GM18870 (cell line): ENCODE measurements around the gene EGFL8.

Source experiments
- ATAC-seq: cut with Tn5 transposase; IDR thresholded peaks from one replicate; pipeline ENCODE4 v1.9.1; 2021; ENCODE audit warnings: moderate library complexity; ENCODE audit not compliant: unreplicated experiment

Gene EGFL8

DNA sequence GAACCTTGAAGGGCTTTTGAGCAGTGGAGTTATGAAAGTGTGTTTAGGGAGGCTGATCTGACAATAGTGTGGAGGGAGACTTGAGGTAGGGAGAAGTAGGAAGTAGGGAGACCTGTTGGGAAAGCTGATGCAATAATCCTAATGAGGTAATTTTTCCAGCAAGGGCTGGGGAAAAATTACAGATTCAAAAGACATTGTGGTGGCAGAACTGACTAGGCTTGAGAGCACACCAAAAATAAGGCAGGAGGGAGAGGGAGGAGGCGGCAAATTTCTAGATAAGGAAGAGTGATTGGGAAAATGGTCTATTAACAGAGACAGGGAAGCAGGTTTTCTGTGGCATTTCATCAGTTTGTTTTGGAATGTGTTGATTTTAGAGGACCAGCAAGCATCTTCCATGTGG is 18.1 kb upstream of the EGFL8 start:
- no peak for ATAC-seq

DNA sequence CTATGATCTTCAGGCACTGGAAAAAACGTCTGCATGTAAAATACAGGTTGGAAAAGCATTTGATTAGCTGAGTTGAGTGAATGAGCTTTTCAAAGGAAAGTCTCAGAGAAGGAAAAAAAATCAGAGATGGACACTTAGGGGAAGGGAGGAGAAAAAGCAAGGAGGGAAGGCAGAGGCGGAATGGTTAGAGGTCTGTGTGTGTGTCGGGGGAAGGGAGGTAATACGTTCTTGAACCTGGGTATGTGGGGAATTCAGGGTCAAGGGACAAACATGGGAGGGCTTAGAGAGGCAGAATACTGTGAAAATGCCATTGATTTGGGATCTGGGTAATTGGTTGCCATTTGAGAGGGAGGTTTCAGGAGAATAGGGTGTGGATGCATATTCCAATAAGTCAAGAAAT is 17.7 kb upstream of the EGFL8 start:
- no peak for ATAC-seq

DNA sequence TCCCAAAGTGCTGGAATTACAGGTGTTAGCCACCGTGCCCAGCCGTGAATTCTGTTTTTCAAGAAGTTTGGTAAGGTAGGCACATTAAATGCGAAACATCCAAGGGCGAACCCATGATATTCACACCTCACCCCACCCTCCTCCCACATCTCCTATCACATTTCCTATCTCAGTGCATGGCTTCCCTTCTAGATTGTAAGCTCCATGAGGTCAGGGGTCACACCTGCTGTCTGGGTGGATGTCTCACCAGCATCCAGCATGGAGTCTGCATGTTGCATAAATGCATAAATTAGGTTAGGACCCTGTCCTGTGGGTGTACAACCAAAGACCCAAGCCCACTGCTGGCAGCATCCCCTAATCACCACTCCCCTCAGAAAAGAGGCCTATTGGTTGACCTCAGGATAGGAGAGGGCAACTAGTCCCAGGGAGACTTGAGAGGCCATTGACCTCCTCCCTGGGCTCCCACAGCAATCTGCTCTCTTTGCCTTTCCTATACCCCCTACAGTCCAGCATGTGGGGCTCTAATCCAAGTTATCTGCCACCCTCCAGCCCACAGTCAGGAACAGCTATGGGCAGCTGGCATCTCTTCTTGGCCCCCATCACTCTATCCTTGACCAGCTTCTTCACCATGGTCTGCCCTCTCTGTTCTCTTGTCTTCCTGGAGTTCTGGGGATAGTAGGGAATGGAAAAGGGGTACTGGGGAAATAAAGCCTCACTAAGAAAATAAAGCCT is 16.8 kb upstream of the EGFL8 start:
- ATAC-seq, result no peak

DNA sequence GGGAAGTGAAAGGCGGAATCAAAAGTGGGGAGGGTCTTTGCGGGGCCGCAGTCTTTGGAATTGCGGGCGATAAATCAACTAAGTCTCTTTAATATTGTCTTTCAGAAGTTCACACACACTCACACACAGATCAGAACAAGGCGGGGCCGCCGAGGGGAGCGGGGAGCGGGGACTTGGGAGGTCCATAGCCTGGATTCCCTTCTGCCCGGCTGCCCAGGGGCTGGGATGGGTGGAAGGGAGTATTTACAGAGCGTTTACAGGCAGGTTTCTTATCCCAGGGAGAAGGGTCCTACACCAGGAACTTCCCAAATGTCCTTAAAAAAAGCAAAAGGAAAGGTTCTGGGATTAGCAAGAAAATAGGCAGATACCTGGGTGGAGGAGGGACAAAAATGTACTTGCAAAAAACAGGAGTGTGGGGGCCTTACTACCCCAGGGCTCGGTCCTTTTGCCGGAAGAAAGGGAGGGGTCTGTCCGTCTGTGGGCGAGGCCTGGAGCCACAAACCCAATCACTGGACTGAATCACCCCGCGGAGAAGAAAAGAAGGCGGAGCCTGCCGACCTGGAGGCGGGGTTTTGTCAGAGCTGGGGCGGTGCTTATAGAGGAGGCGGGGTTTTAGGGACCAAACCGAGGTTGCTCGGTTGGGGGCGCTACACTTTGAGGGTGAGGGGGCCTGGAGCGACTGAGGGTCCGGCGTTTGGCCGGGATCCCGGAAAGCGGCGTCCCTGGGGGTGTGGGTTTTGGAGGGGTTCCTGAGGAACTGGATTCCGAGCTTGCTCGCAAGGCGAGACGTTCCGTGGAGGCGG is 15.9 kb upstream of the EGFL8 start:
- ATAC-seq, result no peak

DNA sequence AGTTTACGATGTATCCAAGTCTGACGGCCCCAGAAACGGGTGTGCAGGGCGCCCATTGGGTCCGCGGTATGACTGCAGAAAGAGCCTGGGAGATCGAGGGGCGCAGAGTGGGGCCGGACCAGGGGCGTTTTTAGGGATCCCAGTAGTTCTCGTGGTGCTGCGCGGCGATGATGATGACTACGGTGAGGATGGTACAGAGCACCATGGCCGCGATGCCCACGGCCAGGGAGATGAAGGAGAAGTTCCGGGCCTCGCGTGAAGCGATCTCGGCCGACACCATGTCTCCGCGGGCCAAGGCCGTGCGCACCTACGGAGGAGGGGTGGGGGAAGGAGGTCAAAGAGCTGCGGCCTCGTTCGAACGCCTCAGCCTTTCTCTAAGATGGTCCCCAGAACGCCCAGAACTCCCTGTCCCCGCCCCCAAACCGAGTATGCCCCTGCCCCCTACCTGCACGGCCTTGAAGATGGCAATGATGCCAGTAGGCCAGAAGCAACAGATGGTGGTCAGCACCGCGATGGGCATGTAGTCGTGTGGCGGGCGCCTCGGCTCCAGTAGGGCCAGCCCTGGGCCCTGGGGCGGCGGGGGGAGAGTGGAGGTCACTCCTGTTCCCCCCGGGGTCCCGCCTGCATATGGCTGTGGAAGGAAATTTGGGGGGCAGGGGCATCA is 15.2 kb upstream of the EGFL8 start:
- ATAC-seq, result no peak

DNA sequence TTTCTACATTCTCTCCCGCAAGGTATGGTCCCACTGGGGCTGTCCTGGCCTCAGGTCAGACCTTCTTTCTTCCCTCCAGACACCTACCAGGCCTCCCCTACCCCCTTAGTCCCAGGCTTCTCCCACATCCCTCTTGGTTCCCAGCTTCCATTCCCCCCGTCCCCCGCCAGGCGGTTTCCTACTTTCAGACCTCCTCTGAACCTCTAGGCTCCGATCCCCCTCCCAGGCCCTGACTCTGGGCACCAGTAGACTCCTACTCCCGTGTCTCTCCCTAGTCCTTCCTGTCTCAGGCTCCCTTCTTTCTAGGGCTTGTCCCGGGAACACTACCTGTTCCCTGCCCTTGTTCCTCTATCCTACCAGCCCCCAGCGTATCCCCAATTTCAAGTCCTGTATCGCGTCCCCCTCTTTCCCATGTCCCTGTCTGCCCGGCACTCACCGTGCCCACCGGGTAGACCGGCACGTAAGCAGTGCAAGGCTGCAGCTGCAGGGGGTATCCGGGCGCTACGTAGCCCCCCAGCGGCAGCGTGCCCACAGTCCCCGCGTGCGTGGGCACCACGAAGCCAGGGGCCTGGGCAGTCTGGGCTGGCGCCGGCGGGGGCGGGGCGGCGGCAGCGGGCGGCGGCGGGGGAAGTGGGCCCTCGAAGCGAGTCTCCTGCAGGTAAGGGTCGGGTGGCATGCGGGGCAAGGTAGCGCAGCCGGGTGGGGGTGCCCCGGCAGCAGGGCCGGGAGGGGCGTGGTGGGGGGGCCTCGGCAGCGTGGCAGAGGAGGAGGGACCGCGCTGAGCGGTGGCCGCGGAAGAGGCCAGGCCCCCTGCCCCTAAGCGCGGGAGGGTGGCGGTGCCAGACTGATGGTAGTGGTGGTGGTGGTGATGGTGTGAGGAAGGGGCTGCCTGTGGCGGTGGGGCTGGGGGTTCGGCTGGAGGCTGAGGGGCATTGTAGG is 14.2 kb upstream of the EGFL8 start:
- ATAC-seq, result no peak

DNA sequence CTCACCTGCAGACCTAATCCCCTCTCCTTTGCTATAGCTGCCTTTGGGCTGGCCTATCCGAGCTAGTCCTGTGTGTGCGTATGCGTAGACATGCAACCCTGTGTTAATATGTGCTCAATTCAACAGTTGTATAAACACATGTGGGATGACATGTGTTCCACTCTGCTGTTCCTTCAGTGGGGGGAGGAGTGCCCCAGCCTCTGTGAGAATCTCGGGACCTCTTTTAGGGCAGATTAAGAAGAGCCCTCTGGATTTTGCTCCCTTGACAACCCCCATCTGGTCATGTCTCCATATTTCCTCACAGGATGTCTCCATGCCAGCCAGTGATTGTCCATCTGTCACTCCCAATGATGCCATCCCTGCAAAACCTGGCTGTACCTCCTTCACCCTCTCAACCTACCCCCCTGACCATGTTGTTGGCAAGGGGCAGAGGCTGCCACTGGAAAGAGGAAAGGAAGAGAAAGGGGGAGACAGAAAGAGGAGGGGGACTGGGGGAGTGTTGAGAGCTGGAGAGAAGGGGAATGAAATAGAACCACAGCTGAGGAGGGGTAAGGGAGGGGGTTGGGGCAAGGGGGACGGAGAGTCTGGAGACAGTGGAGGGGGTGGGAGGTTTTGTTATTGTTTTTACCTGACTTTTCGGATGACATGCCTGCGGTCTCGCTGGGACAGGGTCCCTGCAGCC is 13.1 kb upstream of the EGFL8 start:
- ATAC-seq, result no peak

DNA sequence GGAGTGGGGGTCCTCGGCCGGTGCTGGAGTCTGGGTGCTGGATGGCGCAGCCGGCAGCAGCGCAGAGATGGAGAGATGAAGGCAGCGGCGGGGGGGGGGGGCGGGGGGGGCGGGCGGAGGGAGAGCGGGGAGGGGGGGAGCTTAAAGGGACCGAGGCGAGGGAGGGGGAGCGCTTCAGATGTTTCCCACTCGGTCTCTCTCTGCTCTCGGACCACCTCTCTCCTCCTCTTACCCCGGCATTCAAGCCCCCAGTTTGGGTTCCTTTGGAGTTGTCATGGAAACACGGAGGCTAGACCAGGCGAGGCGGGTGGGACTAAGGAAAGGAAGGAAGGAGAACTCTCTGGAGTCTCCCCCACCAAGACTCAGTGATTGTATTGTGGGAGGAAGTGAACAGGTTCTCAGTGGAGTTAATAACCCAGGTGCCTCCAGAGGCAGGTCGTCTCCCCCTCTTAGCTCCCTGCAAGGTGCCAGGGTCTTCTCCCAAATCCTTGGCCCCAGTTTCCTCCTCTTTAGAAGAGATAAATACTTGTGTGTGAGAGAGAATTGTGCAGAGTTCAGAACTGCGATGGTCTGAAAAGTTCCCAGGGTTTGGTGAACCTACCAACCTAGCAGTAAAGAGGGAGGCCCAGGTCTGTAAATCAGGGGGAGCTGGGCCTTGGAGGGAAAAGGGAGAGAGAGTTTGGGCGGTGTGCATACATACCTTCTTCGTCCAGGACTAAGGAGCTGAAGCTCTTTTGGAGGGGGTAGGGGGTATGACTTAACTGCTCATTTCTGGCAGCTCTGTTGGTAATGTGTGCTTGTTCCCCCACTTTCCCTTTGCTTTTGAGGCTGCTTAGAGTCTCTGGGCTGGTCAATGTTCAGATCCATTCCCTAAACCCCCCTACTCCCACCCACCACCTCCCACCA is 12.3 kb upstream of the EGFL8 start, which contains the start of gene PRRT1:
PRRT1 (minus strand) TSS at position 77 of the 906 bp plus-strand sequence. CDS start 112 bp downstream, outside the sequence.
- no peak for ATAC-seq

DNA sequence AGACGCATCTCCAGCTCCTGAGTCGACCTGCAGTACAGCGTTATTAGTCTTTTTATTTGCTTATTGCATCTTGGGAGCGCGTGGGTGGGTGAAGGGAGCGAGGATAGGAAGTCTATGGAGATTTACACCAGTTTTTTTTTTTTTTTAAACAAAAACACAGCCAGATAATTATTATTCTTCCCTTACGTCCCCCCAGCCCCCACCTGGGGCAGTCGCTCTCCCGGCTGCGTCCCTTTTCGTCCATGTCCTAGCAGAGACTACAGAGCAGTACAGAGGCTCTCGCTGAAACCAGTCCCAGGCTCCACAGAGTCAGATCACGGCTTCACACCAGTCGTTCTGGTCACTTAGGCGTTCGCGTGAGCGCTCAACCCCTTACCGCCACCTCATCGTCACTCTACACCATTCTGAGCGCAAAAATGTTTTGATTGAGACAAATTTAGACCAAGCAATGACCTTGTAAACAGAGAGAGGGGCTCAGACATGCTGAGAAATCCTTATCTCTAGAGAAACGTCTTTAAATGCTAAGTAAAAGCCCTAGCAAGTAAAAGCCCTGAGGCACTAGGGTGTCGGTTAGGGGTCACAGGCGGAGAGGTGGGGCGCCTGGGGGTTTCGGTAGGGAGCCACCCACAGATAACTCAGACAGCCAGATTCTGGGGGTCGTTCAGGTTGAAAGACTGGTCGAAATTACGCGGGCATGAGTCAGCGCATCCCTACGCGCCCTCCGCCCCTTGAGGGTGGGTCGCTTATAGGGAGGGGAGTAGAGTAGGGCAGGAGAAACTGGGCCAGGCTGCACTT is 11.4 kb upstream of the EGFL8 start:
- ATAC-seq, result no peak

DNA sequence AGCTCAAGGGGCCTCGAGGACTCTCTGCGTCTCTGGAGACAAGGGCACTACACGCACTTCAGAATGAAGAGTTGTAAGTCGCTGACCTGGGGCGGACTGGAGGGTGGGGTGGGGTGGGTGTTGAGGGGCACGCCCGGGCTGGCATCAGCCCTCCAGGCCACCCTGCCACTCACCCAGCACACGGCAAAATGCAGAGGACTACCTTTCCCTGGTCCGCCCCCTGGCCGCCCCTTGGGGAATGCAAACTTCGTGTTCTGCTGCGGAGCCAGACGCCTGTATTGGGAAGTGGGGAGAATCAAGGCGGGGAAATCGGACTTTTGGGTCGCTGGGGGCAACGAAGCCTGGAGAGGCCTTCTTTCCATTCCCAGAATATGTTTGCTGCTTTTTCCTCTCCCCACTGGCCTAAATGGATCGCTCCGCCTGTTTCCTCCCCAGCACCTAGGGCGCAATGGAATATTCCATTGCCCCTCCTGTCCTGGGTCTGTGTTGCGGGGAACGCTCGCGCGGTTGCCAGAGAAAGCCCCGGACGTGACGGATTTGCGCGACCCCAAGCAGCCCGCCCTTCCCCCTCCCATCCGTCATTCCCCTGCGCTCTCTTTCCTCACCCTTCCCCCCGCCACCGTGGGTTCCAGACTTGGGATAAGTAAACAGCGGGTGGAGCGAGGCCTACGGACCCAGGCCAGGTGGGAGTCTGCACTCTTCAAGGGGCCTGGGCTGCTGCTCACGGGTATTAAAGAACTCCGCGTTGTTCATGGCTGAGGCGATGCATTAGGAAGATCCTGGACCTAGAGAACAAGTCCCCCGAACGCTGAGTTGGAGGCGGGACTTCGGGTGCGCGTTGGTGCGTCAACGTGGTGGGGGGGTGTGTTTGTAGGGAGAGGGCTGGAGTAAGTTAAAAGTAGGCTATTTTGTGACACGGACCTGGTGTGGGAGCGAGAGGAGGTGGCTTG is 10.6 kb upstream of the EGFL8 start, which contains the start of gene PPT2:
PPT2 (plus strand) TSS at position 578 of the 950 bp plus-strand sequence. CDS start 454 bp downstream, outside the sequence.
- no peak for ATAC-seq

DNA sequence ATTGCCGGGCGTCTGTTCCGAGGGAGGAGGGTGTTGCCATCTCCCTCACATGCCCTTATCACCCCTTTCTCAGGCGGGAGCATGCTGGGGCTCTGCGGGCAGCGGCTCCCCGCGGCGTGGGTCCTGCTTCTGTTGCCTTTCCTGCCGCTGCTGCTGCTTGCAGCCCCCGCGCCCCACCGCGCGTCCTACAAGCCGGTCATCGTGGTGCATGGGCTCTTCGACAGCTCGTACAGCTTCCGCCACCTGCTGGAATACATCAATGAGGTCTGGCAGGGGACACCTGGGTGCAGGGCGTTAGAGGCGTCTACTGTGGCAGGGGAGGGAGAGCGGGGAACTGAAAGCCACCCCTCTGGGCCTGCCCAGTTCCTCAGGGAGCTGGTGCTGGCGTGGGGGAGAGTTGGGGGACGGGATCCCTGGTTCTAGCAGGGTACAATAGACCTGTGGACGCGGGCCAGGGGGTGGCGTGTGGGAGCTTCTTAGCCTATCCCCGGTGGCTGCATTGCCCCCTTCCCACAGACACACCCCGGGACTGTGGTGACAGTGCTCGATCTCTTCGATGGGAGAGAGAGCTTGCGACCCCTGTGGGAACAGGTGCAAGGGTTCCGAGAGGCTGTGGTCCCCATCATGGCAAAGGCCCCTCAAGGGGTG is 9.8 kb upstream of the EGFL8 start:
- no peak for ATAC-seq

DNA sequence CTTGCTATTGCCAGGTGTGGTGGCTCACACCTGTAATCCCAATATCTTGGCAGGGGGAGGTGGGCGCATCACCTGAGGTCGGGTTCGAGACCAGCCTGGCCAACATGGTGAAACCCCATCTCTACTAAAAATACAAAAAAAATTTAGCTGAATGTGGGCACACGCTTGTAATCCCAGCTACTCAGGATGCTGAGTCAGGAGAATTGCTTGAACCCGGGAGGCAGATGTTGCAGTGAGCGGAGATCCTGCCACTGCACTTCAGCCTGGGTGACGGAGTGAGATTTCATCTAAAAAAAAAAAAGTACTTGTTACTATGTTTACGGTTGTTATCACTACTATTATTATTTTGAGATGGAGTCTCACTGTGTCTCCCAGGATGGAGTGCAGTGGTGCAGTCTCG is 7.5 kb upstream of the EGFL8 start:
- no peak for ATAC-seq

DNA sequence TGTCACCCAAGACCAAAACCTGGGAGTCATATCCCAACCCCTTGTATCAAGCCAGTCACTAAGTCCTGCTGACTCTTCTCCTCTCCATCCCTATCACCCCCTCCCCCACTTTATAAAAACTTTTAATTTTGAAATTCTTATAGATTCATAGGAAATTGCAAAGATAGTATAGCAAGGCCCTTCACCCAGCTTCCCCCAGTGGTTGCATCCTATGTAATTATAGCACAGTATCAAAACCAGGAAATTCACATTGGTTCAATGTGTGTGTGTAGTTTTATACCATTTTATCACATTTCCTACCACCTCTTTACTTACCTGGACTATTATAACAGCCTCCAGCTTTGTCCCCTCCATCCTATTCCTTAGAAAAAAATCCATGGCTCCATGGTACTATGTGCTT is 6.3 kb upstream of the EGFL8 start:
- ATAC-seq, result no peak

DNA sequence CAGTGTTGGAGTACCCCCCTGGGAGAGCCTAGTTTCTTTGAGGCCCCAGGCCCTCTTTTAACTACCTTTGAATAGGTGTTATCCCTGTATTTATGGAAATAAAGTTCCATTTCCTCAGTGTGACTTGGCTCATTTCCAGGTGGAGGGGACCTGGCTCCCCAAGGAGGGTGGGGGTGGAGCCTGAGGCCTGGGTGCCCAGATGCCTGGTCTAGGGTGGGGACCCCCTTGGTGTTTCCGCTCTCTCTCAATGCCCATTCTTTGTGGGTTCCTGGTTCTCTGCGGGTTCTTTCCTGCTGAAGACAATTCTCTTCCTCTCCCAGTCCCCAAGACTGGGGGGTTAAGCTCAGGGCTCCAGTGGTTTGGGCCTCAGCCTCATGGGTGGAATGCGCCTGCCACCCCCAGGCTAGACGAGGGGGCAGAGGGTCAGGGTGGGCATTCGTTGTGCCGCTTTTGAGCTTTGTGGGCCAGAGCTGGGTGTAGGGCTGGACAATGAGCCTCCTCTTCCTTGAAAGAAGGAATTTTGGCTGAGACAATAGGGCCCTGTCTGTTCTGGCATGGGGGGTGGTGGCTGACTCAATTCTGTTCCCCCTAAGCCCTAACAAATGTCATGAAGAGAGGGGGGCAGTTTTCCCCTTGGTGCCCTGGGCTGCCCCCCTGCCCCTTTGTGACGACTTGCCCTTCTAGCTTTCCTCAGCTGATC is 686 bp upstream of the EGFL8 start:
- ATAC-seq, result no peak

DNA sequence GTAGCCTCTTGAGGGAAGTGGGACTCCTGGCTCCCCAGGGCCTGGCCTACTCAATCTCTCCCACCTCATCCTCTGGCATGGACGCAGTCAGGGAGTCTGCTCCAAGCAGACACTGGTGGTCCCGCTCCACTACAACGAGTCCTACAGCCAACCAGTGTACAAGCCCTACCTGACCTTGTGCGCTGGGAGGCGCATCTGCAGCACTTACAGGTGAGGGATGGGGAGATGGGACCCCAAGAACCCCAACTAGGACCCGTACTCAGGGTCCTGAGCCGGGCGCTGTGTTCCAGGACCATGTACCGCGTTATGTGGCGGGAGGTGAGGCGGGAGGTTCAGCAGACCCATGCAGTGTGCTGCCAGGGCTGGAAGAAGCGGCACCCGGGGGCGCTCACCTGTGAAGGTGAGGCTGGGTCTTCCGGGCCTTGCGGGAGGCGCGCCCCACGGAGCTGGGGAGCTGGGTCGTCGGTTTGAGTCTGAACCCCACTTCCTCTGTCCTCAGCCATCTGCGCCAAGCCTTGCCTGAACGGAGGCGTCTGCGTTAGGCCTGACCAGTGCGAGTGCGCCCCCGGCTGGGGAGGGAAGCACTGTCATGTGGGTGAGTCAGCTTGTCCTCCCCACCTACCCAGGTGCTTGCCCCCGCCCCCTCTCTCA is 2.1 kb downstream of the EGFL8 start:
- no peak for ATAC-seq
